ENCODE measurements around the gene SCO2. TPM values are rescaled to one million over a fixed set of nuclear protein-coding genes. Genes with fewer than 3 reads are reported as not detected.

SCO2 gene, protein sequence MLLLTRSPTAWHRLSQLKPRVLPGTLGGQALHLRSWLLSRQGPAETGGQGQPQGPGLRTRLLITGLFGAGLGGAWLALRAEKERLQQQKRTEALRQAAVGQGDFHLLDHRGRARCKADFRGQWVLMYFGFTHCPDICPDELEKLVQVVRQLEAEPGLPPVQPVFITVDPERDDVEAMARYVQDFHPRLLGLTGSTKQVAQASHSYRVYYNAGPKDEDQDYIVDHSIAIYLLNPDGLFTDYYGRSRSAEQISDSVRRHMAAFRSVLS
- 6.4 and 7.7 TPM in 2 replicates for total RNA-seq (2014; rRNA removed; shearing (Covaris generic))
- 2.4 and 3.7 TPM in 2 replicates for polyA plus RNA-seq (2015; cell fraction: cytosol; rRNA removed)
- 1.1 and 3.5 TPM in 2 replicates for polyA plus RNA-seq (2015; cell fraction: nucleus; rRNA removed)

DNA sequence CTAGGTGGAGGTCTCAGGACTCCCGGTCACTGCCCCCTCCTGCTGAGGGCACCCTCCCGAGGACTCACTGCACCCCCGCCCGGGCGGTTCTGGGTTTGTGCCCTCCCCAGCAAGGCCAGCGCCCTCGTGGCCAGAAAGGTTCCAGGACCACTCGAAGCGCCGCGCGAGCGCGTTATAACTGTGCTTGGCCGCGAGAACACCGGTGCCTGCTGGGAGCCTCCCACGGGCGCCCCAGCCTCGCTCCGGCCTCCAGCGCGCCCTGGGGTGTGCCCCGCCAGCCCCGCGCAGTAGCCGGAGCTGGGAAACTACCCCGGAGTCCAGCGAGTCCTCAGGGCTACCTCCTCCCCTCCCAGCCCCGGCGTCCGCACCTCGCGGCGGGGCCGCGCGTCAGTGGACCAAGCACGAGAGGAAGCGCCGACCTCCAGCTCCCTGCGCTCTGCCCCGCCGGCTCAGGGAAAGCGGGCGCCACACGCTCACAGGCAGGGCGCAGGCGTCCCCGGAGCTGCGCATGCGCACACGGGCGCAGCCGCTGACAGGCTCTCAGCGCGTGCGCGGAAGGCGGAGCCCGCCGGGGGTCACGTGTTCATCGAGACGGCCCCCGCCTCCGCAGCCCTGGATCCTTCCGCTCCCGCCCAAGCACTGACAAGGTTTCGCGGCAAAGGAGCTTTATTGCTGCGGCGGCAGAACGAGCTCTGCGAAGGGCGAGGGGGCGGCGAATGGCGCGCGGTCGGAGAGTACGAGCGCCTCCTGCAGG lies at the start of gene SCO2:
Gene SCO2 (minus strand): TSS at position 495 of the 754 bp plus-strand sequence. CDS start 1,187 bp downstream, outside the sequence.
- DNase-seq (ENCODE audit: low read depth): peak; percentile 94

DNA sequence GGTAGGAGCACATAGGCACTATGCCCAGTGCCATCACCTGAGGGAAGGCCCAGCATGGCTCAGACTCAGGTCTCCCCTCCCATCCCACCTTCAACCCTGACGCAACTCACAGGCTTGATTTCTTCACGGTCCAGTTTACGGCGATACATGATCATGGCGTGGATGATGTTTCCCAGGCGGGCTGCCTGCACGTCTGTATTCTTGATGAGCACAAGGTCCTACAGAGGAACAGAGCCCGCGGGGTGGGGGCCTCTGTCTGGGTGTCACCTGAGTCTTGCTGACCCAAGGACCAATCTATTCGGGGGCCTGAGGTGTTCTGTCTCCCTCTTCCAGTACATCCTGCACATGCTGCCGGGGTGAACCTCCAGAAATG lies 49.0 kb upstream of the SCO2 start:
- DNase-seq (ENCODE audit: low read depth): no peak

DNA sequence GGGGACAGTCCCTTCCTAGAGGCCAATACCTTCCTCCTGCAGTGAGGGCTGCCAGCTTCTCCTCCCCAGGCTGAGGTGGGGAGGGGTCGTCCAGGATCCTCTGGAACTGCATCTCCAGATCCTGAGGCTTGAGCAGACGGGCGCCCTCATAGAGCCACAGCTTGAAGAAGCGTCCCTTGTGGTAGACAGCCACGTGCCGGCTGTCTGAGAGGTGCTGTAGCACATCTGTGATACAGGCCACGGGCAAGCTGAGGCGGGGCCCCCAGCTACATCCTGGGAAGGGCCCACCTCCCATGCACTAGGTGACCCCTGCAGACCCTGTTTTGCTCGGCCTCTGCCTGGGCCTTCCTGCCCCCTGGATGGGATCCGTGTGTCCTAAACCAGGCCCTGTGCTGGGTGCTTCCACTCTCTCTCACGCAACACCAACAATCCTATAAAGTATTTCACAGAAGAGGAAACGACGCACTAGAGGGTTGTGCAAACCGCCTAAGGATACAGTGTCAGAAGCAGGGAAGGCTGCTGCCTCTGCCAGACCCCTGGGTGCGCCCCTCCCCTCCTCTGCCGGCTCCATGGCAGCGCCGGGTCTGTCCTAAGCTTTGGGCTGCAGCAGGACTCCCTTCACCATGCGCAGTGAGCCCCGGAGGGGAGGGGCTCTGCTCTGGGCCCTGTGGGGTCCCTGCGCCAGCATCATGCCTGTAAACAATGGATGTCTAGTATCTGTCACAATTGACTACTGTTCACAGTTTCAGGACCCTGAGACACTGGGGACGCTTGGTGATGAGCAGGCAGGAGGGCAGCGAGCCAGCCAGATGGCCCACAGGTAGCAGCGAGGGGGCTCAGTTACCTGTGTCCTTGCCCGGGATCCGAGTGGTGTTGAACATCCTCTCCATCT lies 48.3 kb upstream of the SCO2 start:
- no peak for DNase-seq (ENCODE audit: low read depth)

DNA sequence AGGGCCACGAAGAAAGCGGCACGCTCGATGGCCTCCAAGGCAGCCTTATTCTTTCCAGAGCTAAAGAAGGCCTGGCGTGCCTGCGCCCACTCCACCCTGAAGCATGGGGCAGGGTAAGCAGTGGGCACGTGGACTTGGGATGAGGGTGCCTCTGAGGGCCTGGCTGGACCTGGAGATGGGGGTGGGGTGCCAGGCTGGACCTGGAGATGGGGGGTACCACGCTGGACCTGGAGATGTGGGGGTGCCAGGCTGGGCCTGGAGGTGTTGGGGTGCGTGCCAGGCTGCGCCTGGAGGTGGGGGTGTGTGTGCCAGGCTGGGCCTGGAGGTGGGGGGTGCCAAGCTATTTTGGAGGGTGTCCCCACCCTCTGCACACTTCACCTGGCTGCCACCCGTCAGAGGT lies 47.6 kb upstream of the SCO2 start:
- DNase-seq (ENCODE audit: low read depth): no peak

DNA sequence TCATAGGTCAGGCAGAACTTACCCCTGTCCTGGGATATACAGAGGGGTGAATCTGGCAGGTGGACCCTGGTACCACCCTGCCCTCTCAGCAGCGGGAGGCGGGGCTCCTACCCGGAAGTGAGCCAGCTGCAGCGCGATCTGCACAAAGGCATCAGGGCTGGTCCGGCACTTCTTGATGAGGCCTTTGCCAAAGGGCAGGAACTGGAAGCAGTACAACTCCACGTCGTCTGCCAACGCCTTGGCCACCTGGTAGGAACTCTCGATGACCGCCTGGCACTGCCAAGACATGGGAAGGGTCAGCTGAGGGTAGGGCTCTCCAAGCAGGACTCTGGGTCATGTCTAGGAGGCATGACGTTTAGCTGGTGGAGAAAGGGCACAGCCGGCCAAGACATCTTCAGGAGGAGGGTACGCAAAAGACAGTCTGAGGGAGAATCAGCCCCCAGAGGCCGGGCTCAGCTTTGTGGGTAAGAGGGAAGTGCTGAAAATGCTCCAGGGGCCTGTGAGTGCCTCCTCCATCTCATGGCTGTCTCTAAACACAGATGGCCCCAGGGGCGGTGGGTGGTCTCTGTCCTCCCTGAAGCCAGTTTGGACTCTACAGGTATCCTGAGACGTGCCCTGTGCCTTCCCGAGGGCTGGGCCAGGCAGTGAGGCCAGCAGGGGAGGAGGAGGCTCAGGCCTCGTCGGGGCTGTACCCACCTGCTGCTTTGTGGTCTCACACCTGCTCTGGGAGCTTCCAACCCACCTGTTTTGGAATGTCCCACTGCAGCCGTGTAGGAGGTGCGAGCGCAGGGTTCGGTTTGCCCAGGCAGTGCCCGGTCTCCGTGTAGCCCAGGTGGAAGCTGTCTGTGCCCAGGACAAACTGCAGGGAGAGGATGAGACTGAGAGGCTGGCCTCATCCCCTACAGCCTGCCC lies 46.1 kb upstream of the SCO2 start:
- no peak for DNase-seq (ENCODE audit: low read depth)

DNA sequence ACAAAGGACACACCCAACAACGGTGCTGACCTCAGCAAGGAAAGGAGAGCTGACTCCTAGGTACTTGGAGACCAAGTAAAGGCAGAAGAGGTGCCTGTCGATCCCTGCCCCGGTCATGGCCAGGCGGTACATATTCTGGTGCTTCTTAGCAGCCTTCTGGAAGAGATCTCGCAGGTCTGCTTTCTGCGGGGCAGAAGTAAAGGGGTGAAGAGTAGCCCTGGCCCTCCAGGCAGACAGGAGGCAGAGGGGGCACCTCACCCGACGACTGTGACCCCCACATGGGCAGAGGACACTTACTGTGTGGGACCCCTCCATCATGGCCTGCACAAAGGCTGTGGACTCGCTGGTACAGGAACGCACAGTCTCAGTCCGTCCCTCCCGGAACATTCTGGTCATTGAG lies 45.5 kb upstream of the SCO2 start:
- no peak for DNase-seq (ENCODE audit: low read depth)

DNA sequence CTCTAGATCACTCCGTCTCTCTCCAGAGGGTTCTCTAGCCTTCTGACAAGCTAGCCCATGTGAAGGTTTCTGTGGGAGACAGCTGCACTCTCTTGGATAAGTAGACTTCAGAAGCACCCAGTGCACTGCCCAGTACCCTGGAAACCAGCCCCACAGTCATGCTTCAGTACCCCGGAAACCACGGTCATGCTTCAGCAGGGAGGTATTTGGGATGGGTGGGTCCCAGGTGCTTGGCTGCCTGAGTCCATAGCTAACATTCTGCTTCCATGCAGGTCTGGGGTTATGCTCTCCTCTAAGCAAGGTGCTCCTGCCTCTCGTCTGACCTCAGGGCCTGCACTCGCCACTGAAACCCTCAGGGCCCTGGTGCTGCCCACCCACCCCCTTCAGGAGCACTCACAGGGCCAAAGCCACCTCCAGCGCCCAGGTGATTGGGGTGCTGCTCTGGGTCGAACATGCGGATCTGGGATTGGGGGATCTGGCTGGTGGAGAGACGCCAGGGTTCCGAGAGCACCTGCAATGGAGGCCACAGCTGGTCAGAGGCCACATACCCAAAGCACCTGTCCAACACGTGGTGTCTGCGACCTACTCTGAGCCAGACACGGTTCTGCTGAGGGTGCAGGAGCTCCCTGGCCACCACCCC lies 44.6 kb upstream of the SCO2 start:
- DNase-seq (ENCODE audit: low read depth): no peak

DNA sequence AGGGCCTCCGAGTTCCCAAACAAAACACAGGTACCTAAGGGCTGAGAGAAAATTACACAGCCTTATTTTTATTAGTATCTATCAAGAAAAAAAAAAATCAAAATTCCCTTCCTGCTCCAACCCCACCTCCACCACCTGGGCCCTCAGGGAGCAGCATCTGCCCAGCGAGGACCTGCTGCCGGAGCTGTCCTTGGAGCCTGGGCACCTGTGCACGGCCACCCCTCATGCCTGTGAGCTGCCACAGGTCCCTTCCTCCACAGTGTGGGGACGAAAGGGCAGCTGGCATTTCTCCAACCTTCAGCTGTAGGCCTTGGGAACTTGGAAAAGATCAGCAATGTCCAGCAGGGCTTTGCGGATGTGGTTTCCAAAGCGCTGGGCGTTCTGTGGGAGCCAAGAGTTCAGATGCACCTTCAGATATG lies 43.7 kb upstream of the SCO2 start:
- no peak for DNase-seq (ENCODE audit: low read depth)

DNA sequence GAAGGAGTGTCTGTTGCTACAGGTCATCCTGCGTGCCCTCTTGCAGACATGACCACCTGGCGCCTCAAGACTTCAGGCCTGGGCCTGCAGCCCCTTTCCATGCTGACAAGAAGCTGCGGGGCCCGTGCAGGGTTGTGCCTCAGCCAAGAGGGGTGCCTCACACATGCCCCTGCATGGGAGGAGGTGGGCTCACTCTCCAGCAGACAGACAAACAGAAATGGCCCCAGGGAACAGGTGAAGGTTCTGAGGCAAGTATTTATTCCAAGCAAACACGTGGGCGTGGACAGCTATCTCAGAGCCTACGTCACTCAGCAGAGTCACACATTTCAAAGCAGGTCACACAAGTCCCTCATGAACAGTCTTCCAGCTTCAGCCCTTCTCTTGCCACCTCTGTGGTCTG lies 43.2 kb upstream of the SCO2 start:
- DNase-seq (ENCODE audit: low read depth): no peak

DNA sequence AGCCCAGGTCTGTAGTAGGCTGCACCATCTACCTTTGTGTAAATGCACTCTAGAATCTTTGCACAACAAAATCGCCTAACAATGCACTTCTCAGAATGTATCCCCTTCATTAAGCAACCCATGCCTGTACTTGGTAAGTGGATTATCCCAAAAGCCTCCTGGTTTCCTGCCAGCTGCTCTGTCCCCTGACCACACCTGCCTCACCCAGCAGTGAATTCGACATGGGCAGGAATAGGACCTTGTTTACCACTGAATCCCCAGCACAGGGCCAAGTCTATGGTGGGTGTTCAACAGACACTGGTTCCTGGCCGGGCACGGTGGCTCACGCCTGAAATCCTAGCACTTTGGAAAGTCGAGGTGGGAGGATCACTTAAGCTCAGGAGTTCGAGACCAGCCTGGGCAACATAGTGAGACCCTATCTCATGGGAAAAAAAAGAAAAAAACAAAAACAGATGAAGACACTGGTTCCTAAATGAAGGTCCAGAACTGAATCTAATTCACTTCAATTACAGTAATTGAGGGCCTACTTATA lies 42.4 kb upstream of the SCO2 start:
- no peak for DNase-seq (ENCODE audit: low read depth)

DNA sequence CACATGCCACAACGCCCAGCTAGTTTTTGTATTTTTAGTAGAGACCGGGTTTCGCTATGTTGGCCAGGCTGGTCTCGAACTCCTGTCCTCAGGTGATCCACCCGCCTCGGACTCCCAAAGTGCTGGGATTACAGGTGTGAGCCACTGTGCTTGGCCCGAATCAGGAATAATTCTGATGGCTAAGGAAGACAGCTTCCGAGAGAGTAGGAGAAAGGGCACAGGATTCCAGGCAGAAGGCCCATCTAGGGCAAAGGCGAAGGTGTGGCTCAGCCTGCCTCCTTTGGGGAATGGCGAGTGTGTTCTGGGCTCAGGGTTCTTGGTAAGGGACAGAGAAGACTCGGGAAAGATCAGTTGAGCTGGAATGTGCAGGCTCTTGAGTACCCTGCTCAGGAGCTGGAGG lies 38.9 kb upstream of the SCO2 start:
- no peak for DNase-seq (ENCODE audit: low read depth)

DNA sequence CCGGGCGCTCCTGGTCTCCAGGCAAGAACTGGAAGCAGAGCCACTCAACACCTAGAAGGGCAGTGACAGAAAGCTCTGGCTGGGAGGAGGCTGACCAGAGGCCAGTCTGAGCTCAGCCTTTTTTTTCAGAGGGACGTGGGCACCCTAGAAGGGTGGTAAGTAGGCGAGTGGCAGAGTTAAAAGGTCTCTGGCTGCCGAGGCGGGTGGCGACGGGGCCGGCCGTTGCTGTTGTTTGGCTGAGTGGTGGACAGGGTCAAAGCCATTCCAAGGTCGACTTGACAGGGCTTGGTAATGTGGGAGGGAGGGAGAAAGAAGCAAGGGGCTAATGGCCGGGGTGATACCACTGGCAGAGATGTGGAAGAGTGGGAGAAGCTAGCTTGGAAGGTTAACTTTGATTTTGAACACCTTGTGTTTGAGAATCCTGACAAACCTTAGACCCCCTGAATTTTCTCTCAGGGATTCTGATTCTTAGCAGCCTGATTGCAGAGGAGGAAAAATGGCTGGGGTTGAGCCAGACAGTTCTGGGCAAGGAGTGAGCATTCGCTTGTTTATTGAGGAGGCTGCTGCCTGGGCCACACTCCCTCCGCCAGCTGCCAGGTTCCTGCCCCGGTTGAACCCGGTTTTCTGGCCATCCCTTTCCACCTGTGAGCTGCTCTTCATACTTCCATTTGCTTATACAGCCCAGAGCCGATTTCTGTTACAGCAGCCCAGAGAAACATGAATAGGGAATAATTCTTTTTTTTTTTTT lies 38.2 kb upstream of the SCO2 start:
- DNase-seq (ENCODE audit: low read depth): no peak

DNA sequence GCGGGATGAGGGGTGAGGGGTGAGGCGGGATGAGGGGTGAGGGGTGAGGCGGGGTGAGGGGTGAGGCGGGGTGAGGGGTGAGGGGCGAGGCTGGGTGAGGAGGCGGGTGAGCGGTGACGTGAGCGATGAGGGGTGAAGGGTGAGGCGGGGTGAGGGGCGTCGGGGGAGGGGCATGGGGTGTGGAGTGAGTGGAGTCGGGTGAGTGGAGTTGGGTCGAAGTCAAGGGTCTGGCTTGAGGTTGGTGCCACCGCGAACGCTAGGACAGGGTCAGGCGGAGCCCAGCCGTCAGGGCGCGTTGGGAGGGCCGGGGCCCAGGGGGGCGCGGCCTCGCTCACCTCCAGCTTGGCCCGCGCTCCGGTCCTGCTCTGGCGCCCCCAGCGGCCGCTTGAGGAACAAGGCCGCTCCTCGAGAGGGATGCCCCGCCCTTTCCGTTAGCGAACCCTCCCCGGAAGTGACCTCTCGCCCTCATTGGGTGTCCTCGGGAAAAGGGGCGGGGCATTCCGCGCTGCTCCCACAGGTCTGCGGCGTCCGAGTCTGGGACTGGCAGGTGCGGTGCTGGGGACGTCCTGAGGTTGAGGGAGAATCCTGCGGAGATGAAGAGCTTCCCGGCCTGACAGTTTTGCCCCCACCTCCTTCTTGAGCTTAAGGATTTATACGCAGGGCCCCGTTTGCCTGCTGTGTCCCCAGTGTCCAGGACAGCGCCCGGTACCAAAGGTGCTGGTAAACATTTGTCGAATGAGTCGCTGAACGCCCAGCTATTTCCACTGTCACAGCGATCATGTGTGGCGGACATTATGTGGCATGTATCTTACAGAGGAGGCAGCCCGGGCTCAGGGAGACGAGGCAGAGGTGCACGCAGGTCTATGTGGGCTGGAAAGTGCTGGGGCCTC lies 37.4 kb upstream of the SCO2 start, which contains the start of gene SYCE3:
Gene SYCE3 (minus strand): TSS at position 397 of the 890 bp plus-strand sequence. CDS start 6,514 bp downstream, outside the sequence.
- DNase-seq (ENCODE audit: low read depth): peak; percentile 88

DNA sequence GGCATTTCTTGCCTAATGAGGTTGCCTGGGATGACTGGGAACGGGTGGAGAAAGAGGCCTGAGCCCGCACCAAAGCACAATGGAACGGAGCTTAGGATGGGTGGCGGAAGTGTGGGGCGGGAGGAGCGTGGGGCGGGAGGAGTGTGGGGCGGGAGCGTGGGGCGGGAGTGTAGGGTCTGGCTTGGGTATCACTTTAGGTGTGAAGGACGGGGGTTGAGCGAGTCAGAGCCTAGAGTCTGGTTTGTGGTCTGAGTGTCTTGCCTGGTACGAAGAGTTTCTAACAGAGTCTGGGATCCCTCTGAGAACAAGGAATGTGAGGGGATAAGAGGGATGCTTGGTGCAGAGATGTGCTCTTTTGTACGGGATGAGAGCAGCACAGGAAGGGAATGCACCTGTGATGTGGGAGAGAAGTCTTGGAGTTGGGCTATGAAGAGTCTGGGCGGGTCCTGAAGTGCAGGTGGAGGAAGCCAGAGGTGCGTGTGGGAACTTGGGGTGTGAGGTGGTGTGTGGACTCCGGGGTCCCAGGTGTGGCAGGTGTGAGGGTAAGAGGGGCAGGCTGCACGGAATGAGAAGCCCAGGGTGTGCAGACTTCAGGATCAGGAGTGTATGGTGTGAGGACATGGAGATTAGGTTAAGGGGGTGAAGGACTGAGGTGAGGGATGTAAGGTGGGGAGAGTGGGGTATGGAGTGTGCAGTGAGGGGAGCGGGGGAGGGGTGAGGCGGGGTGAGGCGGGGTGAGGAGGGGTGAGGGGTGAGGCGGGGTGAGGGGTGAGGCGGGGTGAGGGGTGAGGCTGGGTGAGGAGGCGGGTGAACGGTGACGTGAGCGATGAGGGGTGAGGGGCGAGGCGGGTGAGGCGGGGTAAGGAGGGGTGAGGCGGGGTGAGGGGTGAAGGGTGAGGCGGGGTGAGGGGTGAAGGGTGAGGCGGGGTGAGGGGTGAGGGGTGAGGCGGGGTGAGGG lies 36.3 kb upstream of the SCO2 start:
- no peak for DNase-seq (ENCODE audit: low read depth)

DNA sequence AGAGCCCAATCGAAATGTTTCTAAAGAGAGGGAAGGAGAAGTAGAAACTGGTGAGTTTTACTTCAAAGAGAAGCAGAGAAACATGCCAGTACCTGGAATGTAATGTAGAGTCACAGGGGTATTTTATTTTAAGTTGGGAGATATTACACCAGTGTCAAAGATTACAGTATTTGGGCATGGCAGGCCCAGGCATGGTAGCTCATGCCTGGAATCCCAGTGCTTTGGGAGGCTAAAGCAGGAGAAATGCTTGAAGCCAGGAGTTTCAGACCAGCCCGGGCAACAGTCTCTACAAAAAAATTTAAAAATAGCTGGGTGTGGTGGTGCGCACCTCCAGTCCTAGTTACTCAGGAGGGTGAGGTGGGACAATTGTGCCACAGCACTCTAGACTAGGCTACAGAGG lies 34.6 kb upstream of the SCO2 start:
- no peak for DNase-seq (ENCODE audit: low read depth)

DNA sequence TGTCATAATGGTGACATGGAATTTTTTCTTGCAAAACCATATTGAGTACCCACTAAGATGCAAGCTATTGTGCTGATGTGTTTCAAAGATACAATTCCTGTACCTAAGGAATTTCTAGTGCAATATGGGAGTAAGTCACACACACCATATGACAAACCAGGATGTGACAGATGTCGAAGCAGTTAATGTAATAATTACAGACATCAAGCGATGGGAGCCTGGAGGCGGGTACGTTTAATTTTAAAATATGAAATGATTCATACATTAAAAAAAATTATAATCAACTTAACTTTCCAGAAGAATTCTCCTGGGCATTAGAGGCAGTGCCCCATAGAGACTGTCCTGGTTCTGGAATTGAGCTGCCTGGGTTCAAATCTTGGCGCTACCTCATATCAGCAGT lies 31.3 kb upstream of the SCO2 start:
- no peak for DNase-seq (ENCODE audit: low read depth)

DNA sequence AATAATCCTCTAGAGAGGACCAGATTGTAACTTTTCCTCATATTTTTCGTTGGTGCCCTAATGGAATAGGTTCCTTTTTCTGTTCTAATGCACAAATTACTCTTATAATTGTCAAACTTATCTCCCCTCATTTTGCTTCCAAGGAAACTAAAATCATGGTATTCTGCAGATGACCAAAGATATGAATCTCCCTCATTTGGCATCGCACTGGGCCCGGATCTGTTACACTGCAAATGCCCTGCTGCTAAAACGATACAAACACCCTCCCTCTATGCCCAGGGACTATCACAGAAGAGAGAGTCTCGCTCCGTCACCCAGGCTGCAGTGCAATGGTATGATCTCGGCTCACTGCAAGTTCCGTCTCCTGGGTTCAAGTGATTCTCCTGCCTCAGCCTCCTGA lies 27.9 kb upstream of the SCO2 start:
- no peak for DNase-seq (ENCODE audit: low read depth)
